Testis (tissue), 3 donors: Measurements from ENCODE around the gene MAT2B. TPM values are rescaled to one million over a fixed set of nuclear protein-coding genes. Genes with fewer than 3 reads are reported as not detected.

Source experiments
- DNase-seq: peaks from one replicate; pipeline ENCODE4 v3.0.0-alpha.2; 2019
- H3K27ac ChIP-seq, 2 donors: fragments of 200-600 bp; sonication (generic); one replicate each; pipeline ENCODE4 v1.5.1; 2019
- H3K27me3 ChIP-seq: fragments of 200-600 bp; sonication (generic); one replicate; pipeline ENCODE4 v1.5.1; 2019
- H3K36me3 ChIP-seq: fragments of 200-600 bp; sonication (generic); one replicate; pipeline ENCODE4 v1.5.1; 2017; ENCODE audit warnings: low read depth; ENCODE audit errors: missing control alignments
- H3K4me1 ChIP-seq: fragments of 200-600 bp; sonication (generic); one replicate; pipeline ENCODE4 v1.5.1; 2019
- H3K4me3 ChIP-seq, 2 donors: fragments of 200-600 bp; sonication (generic); one replicate each; pipeline ENCODE4 v1.5.1; 2017 to 2019
- H3K9me3 ChIP-seq: fragments of 200-600 bp; sonication (generic); one replicate; pipeline ENCODE4 v1.5.1; 2017
- POLR2A ChIP-seq: fragments of 450-650 bp; IDR thresholded peaks from one replicate; pipeline ENCODE4 v1.6.1; 2017; ENCODE audit warnings: antibody characterized with exemption, mild to moderate bottlenecking, moderate library complexity
- WGBS, 2 donors: methylation state at CpG; one replicate each; pipeline ENCODE4 v1.1.5; 2018; 5-methylcytosine and 5-hydroxymethylcytosine counted together
- intact Hi-C: fragments of 100-400 bp; cut with DNase I; formaldehyde crosslinking; loops from one replicate; pipeline ENCODE4 v1.15.1; 2023; ENCODE audit warnings: low total_unique reads
- polyA plus RNA-seq: library from polyadenylated mRNA; stranded (reverse); fragments of 350-450 nt; fragmentation: Illumina TruSeq; extraction: RNeasy Lipid Tissue Mini Kit (QIAGEN cat#74804); gene quantifications from one replicate; pipeline ENCODE4 v1.2.3, GENCODE V29; 2014; ENCODE audit warnings: low read depth, low replicate concordance; ENCODE audit not compliant: insufficient read depth
- total RNA-seq, 2 donors: library from RNA; depleted of rRNA; stranded (reverse); fragments of >200 nt; gene quantifications; one replicate each; pipeline ENCODE4 v1.2.3, GENCODE V29; 2016
- TF ChIP-seq, protein P1 (sequence below), 3 experiments: fragments of 450-650 bp in 2 of 3; fragments of 200-600 bp in 1 of 3; sonication (generic) in 1 of 3; IDR thresholded peaks; one replicate each; pipeline ENCODE4 v1.5.1; 2016 to 2019; ENCODE audit warnings: antibody characterized with exemption in 3 of 3, mild to moderate bottlenecking in 2 of 3, moderate library complexity in 1 of 3

MAT2B gene
- total and polyA plus RNA-seq, 3 donors from 2014 or later = 43.8 to 54.8 (median 54.8) TPM

DNA sequence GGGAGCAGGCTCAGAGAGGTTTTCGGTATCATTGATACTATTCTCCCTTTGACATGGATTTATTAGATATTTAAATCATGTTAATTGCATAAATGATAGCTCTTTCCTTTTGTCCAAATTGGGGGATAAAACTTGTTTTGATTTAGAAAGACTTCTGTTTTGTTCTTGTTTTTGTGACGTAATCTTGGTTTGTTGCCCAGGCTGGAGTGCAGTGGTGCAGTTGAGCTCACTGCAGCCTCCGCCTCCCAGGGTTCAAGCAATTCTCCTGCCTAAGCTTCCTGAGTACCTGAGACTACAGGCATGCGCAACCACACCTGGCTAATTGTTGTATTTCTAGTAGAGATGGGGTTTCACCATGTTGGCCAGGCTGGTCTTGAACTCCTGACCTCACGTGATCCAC, 7.1 kb downstream of the MAT2B start:
- Histone ChIP-seq H3K4me1 (peaks cover 20% of the 10 kb centered on the region), H3K27ac (no peak overlapping the region), H3K9me3 (no peaks in the 10 kb centered on the region), H3K4me3 (no peak overlapping the region), H3K36me3 (no peaks in the 10 kb centered on the region), H3K27me3 (no peaks in the 10 kb centered on the region)
- no peak for DNase-seq
- 89 to 94% methylated on average over 5 of the region's 5 CpGs for WGBS, 2 donors
- intact Hi-C loops = no loop called here
- no peak for TF ChIP-seq POLR2A
- TF ChIP-seq, protein P1, sequence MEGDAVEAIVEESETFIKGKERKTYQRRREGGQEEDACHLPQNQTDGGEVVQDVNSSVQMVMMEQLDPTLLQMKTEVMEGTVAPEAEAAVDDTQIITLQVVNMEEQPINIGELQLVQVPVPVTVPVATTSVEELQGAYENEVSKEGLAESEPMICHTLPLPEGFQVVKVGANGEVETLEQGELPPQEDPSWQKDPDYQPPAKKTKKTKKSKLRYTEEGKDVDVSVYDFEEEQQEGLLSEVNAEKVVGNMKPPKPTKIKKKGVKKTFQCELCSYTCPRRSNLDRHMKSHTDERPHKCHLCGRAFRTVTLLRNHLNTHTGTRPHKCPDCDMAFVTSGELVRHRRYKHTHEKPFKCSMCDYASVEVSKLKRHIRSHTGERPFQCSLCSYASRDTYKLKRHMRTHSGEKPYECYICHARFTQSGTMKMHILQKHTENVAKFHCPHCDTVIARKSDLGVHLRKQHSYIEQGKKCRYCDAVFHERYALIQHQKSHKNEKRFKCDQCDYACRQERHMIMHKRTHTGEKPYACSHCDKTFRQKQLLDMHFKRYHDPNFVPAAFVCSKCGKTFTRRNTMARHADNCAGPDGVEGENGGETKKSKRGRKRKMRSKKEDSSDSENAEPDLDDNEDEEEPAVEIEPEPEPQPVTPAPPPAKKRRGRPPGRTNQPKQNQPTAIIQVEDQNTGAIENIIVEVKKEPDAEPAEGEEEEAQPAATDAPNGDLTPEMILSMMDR (IDR thresholded peaks at IDR 0.05) = no peak

- intact Hi-C loops = no loop called here
- no peak overlapping the region for H3K27ac ChIP-seq
- peaks cover 6% of the 10 kb centered on the region for H3K4me1 ChIP-seq
- DNase-seq = no peak
- whole genome bisulfite sequencing, 2 donors = 89 to 91% methylated on average over 1 of the region's 1 CpG
- H3K36me3 ChIP-seq = no peaks in the 10 kb centered on the region
- no peak for TF ChIP-seq POLR2A
- TF ChIP-seq, protein P1 (IDR thresholded peaks at IDR 0.05) = no peak
- H3K27me3 ChIP-seq = no peaks in the 10 kb centered on the region
- no peak overlapping the region for H3K4me3 ChIP-seq
- H3K9me3 ChIP-seq = no peaks in the 10 kb centered on the region
Measured at GRCh38 chr5:163525096-163525495, 19.7 kb downstream of the MAT2B start.

- peak; percentile 71 for DNase-seq
- Histone ChIP-seq H3K27ac (no peak overlapping the region), H3K4me3 (no peak overlapping the region), H3K27me3 (no peaks in the 10 kb centered on the region), H3K9me3 (no peaks in the 10 kb centered on the region), H3K36me3 (no peaks in the 10 kb centered on the region), H3K4me1 (peaks cover 12% of the 10 kb centered on the region)
- intact Hi-C loops = no loop called here
- 29 to 45% methylated on average over 5 of the region's 5 CpGs for WGBS, 2 donors
- TF ChIP-seq POLR2A = no peak
- TF ChIP-seq, protein P1 (IDR thresholded peaks at IDR 0.05) = no peak
Measured at GRCh38 chr5:163529698-163530097, 24.3 kb downstream of the MAT2B start.

GRCh38 chr5:163531272-163531671, 25.9 kb downstream of the MAT2B start:
- Histone ChIP-seq H3K27ac (no peak overlapping the region), H3K4me1 (peaks cover 12% of the 10 kb centered on the region), H3K4me3 (no peak overlapping the region), H3K27me3 (no peaks in the 10 kb centered on the region), H3K9me3 (no peaks in the 10 kb centered on the region), H3K36me3 (no peaks in the 10 kb centered on the region)
- intact Hi-C loops = no loop called here
- 84 to 90% methylated on average over 3 of the region's 3 CpGs for WGBS, 2 donors
- no peak for DNase-seq
- no peak for TF ChIP-seq POLR2A
- TF ChIP-seq, protein P1 (IDR thresholded peaks at IDR 0.05) = no peak

- Histone ChIP-seq H3K4me1 (peaks cover 12% of the 10 kb centered on the region), H3K36me3 (no peaks in the 10 kb centered on the region), H3K9me3 (no peaks in the 10 kb centered on the region), H3K4me3 (no peak overlapping the region), H3K27ac (no peak overlapping the region), H3K27me3 (no peaks in the 10 kb centered on the region)
- 61 to 67% methylated on average over 5 of the region's 5 CpGs for WGBS, 2 donors
- intact Hi-C loops = no loop called here
- DNase-seq = no peak
- TF ChIP-seq POLR2A = no peak
- TF ChIP-seq, protein P1 (IDR thresholded peaks at IDR 0.05) = no peak
Measured at GRCh38 chr5:163532171-163533084, 27.0 kb downstream of the MAT2B start.
